ENCODE measurements around the gene RBP7.

DNA sequence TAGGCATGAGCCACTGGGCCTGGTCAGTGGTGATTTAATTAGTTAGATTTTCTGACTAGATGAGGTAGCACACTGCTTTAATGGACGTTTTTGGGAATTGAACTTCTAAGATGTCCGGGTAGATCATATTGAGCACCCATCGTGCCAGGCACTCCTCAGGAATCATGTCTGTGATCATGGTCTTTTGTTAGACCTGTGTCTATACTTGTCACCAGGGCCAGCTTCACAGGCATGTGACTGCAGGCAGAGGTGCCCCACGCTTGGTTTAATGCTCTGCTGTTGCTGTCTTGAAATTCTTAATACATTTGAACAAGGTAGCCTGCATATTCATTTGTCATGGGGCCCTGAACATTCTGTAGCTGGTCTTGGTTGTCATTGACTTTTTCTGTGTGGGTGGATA is 55.3 kb downstream of the RBP7 start:
- TF ChIP-seq, protein P1, sequence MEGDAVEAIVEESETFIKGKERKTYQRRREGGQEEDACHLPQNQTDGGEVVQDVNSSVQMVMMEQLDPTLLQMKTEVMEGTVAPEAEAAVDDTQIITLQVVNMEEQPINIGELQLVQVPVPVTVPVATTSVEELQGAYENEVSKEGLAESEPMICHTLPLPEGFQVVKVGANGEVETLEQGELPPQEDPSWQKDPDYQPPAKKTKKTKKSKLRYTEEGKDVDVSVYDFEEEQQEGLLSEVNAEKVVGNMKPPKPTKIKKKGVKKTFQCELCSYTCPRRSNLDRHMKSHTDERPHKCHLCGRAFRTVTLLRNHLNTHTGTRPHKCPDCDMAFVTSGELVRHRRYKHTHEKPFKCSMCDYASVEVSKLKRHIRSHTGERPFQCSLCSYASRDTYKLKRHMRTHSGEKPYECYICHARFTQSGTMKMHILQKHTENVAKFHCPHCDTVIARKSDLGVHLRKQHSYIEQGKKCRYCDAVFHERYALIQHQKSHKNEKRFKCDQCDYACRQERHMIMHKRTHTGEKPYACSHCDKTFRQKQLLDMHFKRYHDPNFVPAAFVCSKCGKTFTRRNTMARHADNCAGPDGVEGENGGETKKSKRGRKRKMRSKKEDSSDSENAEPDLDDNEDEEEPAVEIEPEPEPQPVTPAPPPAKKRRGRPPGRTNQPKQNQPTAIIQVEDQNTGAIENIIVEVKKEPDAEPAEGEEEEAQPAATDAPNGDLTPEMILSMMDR (IDR thresholded peaks at IDR 0.05): no peak
- TF ChIP-seq POLR2A (IDR thresholded peaks at IDR 0.05): no peak
- no peak for TF ChIP-seq POLR2AphosphoS5 (IDR thresholded peaks at IDR 0.05)
